GM12872 (cell line): ENCODE data around the gene DCC.
A peak's percentile ranks its signal among the peaks of the same experiment; 100 is the strongest.

Experiments
- CTCF ChIP-seq: IDR thresholded peaks from 3 replicates; pipeline ENCODE4 v1.5.1; 2011; ENCODE audit warnings: low read depth, mild to moderate bottlenecking, low read length, moderate library complexity; ENCODE audit not compliant: insufficient read depth

Gene DCC

GRCh38 chr18:53147472-53147871 is 807.5 kb downstream of the DCC start:
- no peak for TF ChIP-seq CTCF

- no peak for TF ChIP-seq CTCF
Observed at GRCh38 chr18:53148123-53148522, 808.1 kb downstream of the DCC start.

- no peak for TF ChIP-seq CTCF
Observed at GRCh38 chr18:53152476-53152875, 812.5 kb downstream of the DCC start.

GRCh38 chr18:53153281-53153680 is 813.3 kb downstream of the DCC start:
- peak; percentile 48; the same call in 2 of the 3 replicates for TF ChIP-seq CTCF

GRCh38 chr18:53153800-53154199 is 813.8 kb downstream of the DCC start:
- TF ChIP-seq CTCF = no peak

- no peak for TF ChIP-seq CTCF
Observed at GRCh38 chr18:53165770-53166169, 825.8 kb downstream of the DCC start.

GRCh38 chr18:53169346-53169745 is 829.3 kb downstream of the DCC start:
- TF ChIP-seq CTCF = no peak

GRCh38 chr18:53191634-53192033 is 851.6 kb downstream of the DCC start:
- no peak for TF ChIP-seq CTCF
